ENCODE measurements around the gene ALOX15. TPM values are rescaled to one million over a fixed set of nuclear protein-coding genes. Genes with fewer than 3 reads are reported as not detected.
"Not testable (repeated sequence)": the region's sequence is repeated elsewhere in the genome, so short reads cannot be mapped to it uniquely, and the experiment has no call there.

Gene ALOX15
- polyA plus RNA-seq, 1 donor = 0.25 TPM

DNA sequence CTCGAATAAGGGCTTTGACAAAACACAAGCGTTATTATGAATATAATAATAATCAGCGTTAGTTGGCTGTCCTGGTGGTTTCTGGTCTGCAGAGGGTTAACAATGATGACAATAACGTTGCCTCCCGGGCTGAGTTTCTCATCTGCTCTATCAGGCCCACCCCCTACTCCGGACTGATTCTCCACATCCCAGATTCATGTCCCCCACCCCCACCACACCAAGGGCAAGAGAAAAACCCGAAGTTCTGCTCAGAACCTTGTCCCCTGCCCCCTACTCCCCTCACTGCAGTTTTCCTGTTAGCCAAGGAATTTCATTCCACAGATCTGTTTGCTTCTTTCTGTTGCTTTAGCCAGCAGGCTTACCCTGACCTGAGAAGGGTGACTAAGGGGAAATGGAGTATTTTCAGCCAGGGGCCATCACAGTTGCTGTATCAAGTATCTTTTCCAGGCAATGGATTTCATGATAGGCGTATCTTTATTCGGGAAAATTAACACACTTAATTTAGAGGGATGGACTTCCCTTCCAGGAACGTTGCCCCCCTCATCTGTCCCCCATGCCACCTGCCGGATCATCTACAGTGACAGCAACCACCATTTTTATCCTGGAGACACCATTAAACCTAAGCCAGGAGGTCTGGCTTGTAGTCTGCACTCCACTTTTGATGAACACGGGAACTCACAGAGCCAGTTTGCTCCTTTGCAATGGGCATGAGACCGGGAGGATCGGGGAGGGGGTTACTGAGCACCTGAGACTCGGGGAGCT is 23.7 kb downstream of the ALOX15 start:
- DNase-seq = no peak

DNA sequence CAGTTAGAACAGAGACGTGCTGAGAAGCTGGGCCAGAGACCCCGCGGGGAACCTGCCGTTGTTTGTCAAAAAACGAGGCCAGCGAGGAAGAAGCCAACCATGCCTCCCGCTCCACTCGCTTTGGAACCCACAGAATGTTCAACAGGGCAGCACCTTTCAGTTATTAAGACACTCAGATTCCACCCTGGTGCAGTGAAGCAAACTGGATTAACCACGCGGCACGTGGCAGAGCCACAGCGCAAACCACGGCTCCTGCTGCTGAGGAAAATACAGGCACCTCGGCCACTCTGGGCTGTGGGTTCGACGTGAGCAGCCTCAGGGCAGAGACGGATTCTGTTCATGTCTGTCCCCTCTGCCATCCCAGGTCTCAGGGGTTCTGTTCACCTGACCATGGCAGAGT is 24.4 kb downstream of the ALOX15 start:
- no peak for DNase-seq

DNA sequence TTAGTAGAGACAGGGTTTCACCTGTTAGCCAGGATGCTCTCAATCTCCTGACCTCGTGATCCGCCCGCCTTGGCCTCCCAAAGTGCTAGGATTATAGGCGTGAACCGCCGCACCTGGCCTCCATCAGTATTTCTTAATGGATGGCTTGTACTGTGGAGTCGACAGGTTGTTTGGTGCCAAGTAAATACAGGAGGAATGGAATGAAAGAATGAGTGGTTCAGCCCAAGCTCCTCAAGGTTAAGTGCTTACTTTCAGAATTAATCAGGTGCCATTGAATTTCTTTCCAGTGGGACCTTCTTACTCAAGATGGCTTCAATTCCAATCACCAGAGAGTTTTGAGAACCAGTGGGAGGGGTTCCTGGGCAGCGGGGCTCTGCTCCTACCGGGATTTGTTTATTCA is 25.0 kb downstream of the ALOX15 start:
- DNase-seq = no peak

DNA sequence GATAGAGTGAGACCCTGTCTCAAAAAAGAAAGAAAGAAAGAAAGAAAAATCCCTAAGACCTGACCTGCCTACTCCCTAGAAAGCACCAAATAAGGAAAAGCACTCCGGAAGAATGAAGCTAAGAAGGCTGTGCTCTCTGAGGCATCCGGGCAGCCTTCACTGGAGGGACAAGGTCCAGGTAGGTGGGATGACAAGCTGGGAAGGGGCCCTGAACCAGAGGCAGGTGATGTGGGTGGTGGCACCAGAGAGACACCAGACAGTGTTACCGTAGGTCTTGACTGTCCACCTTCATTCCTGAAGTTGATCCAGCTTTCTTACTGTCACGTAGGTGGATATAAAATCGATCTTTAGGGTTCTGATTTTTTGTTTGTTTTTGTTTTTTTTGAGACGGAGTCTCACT is 30.8 kb downstream of the ALOX15 start:
- DNase-seq = no peak

DNA sequence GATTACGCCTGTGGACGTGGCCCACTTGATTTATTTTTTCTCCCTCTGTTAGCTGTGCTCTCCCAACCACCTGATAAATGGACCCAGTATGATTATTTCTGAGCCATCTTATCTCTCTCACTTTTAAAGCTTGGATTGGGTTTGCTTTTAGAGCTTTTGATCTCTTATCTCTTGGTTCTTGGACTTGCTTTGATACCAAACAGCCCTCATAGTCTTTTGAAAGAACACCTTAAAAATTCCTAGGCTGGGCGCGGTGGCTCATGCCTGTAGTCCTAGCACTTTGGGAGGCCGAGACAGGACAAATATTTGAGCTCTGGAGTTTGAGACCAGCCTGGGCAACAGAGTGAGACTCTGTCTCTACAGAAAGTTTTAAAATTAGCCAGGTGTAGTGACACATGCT is 31.3 kb downstream of the ALOX15 start:
- DNase-seq = no peak

- no peak for DNase-seq
Measured at GRCh38 chr17:4609761-4610160, 31.7 kb downstream of the ALOX15 start.

- DNase-seq = peak; percentile 69
Measured at GRCh38 chr17:4607773-4608187, 33.7 kb downstream of the ALOX15 start.

GRCh38 chr17:4607261-4607741 is 34.2 kb downstream of the ALOX15 start:
- DNase-seq = no peak

DNA sequence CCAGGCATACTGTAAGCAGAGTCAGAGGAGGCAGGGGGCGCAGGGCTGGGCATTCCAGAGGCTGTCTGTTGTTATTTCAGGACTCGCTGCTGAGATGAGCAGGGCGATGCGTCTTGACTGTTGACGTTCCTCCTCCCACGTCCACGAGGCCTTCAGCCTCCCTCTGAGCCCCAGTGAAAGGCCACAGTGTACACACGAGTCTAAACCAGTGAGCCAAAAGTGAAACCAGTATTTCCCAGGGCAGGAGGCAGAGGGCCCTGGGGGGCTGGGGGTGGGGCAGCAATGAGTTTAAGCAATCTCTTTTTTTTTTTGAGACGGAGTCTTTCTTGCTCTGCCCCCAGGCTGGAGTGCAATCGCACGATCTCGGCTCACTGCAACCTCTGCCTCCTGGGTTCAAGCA is 35.7 kb downstream of the ALOX15 start:
- no peak for DNase-seq

DNA sequence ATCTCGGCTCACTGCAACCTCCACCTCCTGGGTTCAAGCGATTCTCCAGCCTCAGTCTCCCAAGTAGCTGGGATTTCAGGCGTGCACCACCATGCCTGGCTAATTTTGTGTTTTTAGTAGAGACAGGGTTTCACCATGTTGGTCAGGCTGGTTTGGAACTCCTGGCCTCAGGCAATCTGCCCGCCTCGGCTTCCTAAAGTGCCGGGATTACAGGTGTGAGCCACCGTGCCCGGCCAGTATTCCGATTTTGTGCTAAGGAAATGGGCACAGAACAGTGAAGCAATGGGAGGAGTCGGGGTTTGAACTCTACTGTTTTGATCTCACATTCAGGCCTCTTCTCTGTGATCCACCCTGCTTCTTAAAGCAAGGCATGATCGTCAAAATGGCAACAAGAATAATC is 36.7 kb downstream of the ALOX15 start:
- DNase-seq = not testable (repeated sequence)

DNA sequence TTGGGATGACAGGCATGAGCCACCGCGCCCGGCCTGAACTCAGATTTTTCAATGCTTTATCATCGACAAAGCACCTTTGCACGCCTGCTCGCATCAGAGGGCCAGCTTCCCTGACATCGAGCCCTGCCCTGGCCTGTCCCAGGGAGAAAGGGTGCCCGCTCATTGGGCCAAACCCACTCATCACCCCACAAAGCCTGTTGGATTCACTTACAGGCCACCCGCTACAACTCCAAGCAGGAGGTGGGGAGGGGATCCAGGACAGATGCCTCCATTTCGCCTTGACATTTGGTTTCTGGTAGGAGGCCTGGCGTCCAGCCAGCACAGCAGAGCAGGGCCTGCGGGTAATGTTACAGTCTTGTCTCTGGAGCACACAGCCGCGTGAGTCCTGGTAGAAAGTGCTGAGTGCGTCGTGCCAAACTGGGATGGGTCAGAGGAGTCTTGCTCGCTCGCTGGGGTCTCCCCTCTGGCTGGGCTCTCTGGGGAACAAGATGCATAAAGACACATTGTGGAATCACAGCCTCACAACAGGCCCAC is 37.3 kb downstream of the ALOX15 start:
- DNase-seq = peak; percentile 67

DNA sequence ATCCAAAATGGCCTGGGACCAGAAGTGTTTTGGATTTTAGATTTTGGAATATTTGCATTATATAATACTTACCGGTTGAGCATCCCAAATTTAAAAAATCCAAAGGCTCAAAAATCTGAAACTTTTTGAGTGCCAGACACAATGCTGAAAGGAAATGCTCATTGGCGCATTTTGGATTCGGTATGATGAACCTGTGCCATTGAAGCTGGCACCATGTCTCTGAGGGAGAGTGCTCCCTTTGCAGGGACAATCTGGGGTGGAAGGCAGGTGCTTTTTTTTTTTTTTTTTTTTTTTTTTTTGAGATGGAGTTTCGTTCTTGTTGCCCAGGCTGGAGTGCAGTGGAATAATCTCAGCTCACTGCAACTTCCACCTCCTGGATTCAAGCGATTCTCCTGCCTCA is 39.4 kb downstream of the ALOX15 start:
- DNase-seq = no peak

GRCh38 chr17:4601326-4601725 is 40.2 kb downstream of the ALOX15 start:
- no peak for DNase-seq

- no peak for DNase-seq
Measured at GRCh38 chr17:4600563-4600962, 40.9 kb downstream of the ALOX15 start.

DNA sequence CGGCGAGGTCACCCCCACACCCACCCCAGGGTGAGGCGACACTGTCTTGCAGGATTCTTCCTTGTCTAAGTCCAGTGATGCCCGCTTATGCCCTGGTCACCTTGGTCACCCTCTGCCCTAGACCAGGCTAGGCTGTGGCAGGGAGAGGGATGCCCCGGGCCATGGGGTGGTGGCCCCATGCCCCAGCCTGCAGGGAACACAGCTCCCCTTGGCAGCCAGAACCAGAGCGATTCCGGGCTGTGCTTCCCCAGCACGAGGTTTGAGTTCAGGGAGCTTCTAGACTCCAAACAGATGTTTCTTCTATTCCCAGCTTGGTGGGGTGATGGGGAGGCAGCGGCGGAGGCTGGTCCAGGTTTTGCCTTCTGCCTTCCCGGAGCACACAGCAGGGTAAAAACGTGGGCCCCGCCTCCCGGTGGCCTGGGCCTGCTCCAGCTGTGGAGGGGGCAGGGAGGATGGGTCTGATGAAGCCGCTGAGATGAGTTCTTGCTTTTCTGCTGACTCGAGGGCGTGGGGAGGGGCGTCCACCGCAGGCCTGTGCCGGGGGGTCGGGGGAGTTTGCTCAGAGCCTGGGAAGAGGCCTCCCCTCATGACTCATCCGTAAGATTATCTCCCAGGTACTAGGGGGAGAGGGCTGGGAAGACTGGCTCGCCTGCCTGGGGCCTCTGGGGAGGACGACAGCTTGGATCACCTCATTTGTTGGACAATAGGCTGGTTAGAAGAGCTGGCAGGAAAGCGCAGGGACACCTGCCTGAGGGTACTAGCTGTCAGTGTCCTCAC is 41.8 kb downstream of the ALOX15 start:
- DNase-seq = peak; percentile 59

DNA sequence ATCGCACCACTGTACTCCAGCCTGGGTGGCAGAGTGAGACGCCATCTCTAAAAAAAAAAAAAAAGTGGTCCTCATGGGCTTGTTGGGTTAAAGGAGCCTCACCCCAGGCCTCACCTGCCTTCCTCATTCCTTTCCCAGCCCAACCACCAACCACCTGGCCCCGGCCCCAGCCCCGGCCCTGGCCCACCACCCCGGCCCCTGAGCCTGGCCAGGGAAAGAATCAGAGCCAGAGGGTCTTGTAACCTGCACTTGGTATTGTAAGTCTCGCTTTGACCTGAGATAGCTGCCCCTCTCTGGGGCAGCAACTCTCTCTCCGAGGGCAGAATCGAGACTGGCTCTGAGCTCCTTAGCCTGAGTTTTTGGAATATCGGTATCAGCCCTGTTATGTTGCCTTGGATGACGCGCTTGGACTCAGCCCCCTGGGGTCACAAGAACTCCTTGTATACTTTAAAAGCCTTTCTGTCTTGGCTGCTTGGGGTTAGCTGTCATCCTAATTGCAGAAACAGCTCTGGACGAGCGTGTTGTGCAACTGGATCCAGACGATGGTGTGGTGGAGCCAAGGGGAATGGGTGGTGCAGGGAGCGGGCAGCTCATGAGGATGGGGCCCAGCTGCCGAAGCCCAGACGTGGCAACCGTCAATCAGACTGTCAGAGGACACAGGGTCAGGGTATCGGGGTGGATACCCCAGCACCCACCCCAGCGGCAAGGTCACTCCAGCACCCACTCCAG is 42.5 kb downstream of the ALOX15 start:
- DNase-seq = no peak

GRCh38 chr17:4597975-4598374 is 43.5 kb downstream of the ALOX15 start:
- DNase-seq = no peak

DNA sequence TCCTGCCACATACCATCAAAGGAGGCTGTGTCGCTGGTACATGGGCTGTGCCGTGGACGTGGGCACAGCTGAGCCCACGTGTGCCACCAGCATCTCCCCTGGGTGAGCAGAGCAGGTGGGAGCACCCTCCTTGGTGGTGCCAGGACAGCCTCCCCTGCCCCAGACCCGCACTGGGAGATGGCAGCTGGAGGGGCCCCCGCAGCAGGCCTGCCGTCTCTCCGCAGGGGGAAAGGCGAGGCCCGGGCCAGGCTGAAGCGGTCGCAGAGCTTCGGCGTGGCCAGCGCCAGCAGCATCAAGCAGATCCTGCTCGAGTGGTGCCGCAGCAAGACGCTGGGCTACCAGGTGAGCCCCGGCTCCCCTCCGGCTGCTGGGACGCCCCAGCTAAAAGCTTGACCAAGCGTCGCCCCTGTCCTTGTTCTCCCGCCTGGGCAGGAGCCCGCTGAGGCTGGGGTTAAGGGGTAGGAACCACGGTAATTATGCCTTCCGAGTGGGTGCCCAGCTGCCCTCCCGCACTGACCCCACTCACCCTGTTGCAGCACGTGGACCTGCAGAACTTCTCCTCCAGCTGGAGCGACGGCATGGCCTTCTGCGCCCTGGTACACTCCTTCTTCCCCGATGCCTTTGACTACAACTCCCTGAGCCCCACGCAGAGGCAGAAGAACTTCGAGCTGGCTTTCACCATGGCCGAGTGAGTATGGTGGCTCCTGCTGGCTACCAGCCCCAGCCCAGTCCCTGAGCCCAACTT is 44.7 kb downstream of the ALOX15 start:
- DNase-seq = no peak

- not testable (repeated sequence) for DNase-seq
Measured at GRCh38 chr17:4595685-4596342, 45.7 kb downstream of the ALOX15 start.

- no peak for DNase-seq
Measured at GRCh38 chr17:4594931-4595684, 46.4 kb downstream of the ALOX15 start.

All from left kidney (tissue), 2 donors.